ENCODE data around the gene PTPRN2.
"Not testable (repeated sequence)": the region's sequence is repeated elsewhere in the genome, so short reads cannot be mapped to it uniquely, and the experiment has no call there.

Gene PTPRN2

DNA sequence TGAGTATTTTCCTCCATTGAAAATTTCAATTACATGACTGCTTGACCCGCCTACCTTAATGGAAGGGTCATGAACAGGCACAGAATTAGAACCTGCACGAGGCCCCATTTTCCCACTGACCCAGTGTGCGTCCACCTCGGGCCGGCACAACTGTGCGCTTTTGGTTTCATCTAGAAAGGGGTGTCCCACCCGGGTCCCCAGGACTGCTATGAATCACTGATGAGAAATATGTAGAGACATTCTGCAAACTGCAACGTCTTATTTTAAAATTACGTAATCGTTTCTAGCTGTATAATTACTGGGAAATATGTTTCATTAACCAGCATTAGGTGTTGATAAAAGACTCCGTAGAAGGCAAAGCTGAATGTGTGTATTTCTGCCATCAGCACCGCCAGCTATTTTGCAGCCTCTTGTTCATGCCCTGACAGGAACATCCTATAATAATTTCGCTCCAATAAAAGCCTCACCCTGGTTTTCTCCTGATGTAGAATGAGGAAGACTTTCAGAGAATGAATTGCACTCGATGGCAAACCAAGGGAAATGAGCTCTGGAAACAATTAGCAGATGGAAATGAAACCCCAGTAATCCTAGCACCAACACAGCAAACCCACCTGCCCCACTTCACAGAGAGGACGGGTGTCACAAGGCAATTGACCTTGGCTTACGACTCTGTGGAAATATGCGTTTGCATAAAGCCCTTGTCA, 688.7 kb downstream of the PTPRN2 start:
- H3K4me3 ChIP-seq (ENCODE audit: low read depth, low read length) = no peak overlapping the region
- no peak for DNase-seq (ENCODE audit: low read depth)
- TF ChIP-seq POLR2A (IDR thresholded peaks at IDR 0.05; ENCODE audit: extremely low read depth, insufficient read length) = no peak
- TF ChIP-seq, protein P1, sequence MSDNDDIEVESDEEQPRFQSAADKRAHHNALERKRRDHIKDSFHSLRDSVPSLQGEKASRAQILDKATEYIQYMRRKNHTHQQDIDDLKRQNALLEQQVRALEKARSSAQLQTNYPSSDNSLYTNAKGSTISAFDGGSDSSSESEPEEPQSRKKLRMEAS (IDR thresholded peaks at IDR 0.05; ENCODE audit: low read depth, low read length) = no peak

DNA sequence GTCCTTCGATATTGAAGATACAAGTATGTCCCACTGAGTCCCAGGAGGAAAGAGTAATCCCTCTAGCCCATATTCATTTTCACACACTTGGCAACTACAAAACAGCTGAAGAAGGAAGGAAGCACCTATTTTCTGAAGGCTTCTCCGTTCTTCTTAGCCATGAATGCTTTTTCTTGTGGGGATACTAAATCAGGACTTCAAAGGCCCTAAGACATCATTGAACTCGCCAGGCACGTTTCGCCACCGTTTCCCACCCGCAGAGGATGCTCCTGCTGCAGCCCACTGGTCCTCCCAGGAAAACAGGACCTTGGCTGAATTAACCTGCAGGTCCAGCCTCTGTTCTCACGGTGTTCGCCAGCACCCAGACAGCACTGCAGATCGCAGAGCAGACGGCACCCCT, 689.4 kb downstream of the PTPRN2 start:
- no peak overlapping the region for H3K4me3 ChIP-seq (ENCODE audit: low read depth, low read length)
- no peak for DNase-seq (ENCODE audit: low read depth)
- TF ChIP-seq, protein P1 (IDR thresholded peaks at IDR 0.05; ENCODE audit: low read depth, low read length) = no peak
- TF ChIP-seq, protein P2, sequence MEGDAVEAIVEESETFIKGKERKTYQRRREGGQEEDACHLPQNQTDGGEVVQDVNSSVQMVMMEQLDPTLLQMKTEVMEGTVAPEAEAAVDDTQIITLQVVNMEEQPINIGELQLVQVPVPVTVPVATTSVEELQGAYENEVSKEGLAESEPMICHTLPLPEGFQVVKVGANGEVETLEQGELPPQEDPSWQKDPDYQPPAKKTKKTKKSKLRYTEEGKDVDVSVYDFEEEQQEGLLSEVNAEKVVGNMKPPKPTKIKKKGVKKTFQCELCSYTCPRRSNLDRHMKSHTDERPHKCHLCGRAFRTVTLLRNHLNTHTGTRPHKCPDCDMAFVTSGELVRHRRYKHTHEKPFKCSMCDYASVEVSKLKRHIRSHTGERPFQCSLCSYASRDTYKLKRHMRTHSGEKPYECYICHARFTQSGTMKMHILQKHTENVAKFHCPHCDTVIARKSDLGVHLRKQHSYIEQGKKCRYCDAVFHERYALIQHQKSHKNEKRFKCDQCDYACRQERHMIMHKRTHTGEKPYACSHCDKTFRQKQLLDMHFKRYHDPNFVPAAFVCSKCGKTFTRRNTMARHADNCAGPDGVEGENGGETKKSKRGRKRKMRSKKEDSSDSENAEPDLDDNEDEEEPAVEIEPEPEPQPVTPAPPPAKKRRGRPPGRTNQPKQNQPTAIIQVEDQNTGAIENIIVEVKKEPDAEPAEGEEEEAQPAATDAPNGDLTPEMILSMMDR (IDR thresholded peaks at IDR 0.05; ENCODE audit: low read depth, low read length) = no peak
- TF ChIP-seq MYC (IDR thresholded peaks at IDR 0.05; ENCODE audit: low read depth, low read length) = no peak
- no peak for TF ChIP-seq POLR2A (IDR thresholded peaks at IDR 0.05; ENCODE audit: extremely low read depth, insufficient read length)

DNA sequence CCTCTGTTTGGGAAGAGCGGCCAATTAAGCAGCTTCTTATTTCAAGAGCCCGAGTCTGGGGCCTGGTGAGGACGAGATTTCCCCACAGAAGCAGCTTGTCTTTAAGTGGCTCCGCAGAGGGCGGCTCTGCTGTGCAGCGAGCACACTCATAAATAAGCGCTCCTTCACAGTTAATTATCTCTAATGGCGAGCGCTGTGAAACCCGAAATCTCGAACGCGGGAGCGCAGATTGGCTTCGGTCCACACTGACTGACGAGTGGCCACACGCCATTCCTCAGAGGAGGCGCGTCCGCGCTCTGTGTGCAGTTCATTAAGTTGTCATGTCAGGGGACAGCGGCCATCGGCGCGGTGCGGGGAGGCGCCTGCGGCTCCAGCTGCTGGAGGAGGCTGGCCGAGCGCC, 689.9 kb downstream of the PTPRN2 start:
- no peak overlapping the region for H3K4me3 ChIP-seq (ENCODE audit: low read depth, low read length)
- no peak for DNase-seq (ENCODE audit: low read depth)
- TF ChIP-seq MYC (IDR thresholded peaks at IDR 0.05; ENCODE audit: low read depth, low read length) (no peak), POLR2A (IDR thresholded peaks at IDR 0.05; ENCODE audit: extremely low read depth, insufficient read length) (no peak)
- TF ChIP-seq, protein P1 (IDR thresholded peaks at IDR 0.05; ENCODE audit: low read depth, low read length) = no peak
- TF ChIP-seq, protein P2 (IDR thresholded peaks at IDR 0.05; ENCODE audit: low read depth, low read length) = no peak

DNA sequence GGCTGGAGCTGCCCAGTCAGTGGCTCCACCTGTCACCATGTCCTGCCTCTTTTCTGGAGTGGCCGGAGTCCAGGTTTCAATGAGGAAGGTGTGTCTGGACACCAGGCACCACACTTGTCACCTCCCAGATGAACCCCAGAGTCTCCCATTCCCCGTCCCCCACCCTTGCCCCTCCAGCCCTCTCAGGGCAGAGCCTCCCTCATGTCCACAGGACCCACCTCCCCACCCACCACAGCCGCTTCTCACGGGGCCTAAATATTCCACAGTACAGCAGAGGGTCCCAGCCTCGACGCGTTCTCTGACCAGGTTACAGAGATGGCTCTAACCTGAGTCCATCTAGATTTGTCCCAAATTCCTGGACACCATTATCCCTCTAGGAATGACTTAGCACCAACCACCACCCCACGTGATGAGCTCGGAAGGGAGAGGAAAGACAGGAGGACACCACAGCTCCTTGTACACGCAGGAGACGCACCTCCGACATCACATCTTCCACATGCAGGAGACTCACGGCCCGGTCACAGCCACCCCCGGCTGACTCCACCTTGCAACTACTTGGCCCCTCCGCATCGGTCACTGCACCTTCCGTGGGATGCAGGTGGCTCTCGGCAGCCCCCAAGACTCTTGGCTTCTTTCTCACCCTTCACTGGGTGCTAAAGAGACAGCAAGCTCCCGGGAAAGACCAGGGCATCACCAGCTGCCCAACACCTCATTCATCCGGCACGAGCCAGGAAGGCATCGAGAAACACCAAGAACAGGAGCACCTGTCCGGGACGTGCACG, 690.7 kb downstream of the PTPRN2 start:
- no peak for DNase-seq (ENCODE audit: low read depth)
- TF ChIP-seq, protein P1 (IDR thresholded peaks at IDR 0.05; ENCODE audit: low read depth, low read length) = no peak
- TF ChIP-seq MYC (IDR thresholded peaks at IDR 0.05; ENCODE audit: low read depth, low read length) (no peak), POLR2A (IDR thresholded peaks at IDR 0.05; ENCODE audit: extremely low read depth, insufficient read length) (no peak)
- TF ChIP-seq, protein P2 (IDR thresholded peaks at IDR 0.05; ENCODE audit: low read depth, low read length) = no peak
- H3K4me3 ChIP-seq (ENCODE audit: low read depth, low read length) = no peak overlapping the region

DNA sequence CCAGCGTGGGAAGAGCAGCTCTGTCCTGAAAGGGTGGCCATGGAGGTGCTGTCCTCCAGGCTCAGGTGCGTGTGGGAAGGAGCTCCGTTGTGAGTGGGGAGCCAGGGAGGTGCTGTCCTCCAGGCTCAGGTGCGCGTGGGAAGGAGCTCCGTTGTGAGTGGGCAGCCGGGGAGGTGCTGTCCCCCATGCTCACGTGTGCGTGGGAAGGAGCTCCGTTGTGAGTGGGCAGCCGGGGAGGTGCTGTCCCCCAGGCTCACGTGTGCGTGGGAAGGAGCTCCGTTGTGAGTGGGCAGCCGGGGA, 691.3 kb downstream of the PTPRN2 start:
- DNase-seq (ENCODE audit: low read depth); H3K4me3 ChIP-seq (ENCODE audit: low read depth, low read length): not testable (repeated sequence)

DNA sequence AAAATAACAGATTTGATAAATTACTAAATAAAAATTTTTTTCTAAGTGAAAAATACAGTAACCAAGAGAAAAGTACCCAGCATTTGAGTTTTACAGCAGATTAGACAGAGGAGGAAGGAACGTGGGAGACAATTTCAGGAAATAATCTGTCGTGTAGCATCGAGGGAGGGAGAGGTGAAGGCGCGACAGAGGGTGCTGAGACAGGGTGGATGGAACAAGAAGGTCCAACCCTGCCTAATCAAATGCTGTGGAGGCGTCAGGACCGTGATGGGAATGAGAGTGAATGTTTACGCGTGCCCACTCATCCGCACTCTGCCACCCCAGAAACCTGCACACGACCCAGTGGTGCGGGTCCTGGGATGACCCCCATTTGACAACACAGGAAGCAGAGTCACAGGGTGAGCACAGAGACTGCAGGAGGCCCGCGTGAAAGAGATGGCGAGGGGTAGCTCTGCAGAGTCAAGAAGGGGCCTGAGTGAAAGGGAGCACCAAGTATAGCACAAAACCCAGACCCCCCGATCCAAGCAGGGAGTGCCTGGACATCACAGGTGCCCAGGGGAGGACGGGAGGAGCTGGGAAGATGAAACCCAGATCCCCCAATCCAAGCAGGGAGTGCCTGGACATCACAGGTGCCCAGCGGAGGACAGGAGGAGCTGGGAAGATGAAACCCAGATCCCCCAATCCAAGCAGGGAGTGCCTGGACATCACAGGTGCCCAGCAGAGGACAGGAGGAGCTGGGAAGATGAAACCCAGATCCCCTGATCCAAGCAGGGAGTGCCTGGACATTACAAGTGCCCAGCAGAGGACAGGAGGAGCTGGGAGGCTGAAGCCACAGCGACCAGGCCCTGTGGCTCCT, 691.9 kb downstream of the PTPRN2 start:
- TF ChIP-seq, protein P2 (IDR thresholded peaks at IDR 0.05; ENCODE audit: low read depth, low read length) = no peak
- TF ChIP-seq, protein P1 (IDR thresholded peaks at IDR 0.05; ENCODE audit: low read depth, low read length) = no peak
- TF ChIP-seq POLR2A (IDR thresholded peaks at IDR 0.05; ENCODE audit: extremely low read depth, insufficient read length) (no peak), MYC (IDR thresholded peaks at IDR 0.05; ENCODE audit: low read depth, low read length) (no peak)
- no peak for DNase-seq (ENCODE audit: low read depth)
- no peak overlapping the region for H3K4me3 ChIP-seq (ENCODE audit: low read depth, low read length)

DNA sequence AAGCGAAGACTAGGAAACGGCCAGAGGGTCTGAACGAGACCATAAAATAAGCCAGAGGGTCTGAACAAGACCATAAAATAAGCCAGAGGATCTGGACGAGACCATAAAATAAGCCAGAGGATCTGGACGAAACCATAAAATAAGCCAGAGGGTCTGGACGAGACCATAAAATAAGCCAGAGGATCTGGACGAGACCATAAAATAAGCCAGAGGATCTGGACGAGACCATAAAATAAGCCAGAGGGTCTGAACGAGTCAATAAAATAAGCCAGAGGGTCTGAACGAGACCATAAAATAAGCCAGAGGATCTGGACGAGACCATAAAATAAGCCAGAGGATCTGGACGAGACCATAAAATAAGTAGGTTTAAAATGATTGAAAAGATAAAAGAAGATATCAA, 692.5 kb downstream of the PTPRN2 start:
- DNase-seq (ENCODE audit: low read depth); H3K4me3 ChIP-seq (ENCODE audit: low read depth, low read length): not testable (repeated sequence)
